HTERT RPE-1 (cell line): ENCODE results near the gene INPP4B.

Source experiments
- in situ Hi-C: fragments of 300-500 bp; cut with MboI; formaldehyde crosslinking; loops from 4 replicates; pipeline ENCODE4 v1.14.3; 2020; ENCODE audit warnings: low sequenced_read_pairs

Gene INPP4B

GRCh38 chr4:142741995-142742394 is 104.1 kb downstream of the INPP4B start:
- in situ Hi-C loops, result no loop called here

- in situ Hi-C loops, result no loop called here
Observed at GRCh38 chr4:142728233-142728632, 117.9 kb downstream of the INPP4B start.

- in situ Hi-C loops, result no loop called here
Observed at GRCh38 chr4:142727149-142727548, 119.0 kb downstream of the INPP4B start.

- in situ Hi-C loops, result no loop called here
Observed at GRCh38 chr4:142725886-142726285, 120.2 kb downstream of the INPP4B start.

GRCh38 chr4:142721187-142721586 is 124.9 kb downstream of the INPP4B start:
- in situ Hi-C loops, result no loop called here

- in situ Hi-C loops, result no loop called here
Observed at GRCh38 chr4:142719854-142720541, 126.1 kb downstream of the INPP4B start.

GRCh38 chr4:142718981-142719380 is 127.1 kb downstream of the INPP4B start:
- in situ Hi-C loops, result no loop called here

GRCh38 chr4:142715727-142716126 is 130.4 kb downstream of the INPP4B start:
- in situ Hi-C loops, result no loop called here

GRCh38 chr4:142713282-142714030 is 132.6 kb downstream of the INPP4B start:
- in situ Hi-C loops, result no loop called here

- in situ Hi-C loops, result no loop called here
Observed at GRCh38 chr4:142708231-142708630, 137.9 kb downstream of the INPP4B start.

GRCh38 chr4:142707401-142707800 is 138.7 kb downstream of the INPP4B start:
- in situ Hi-C loops, result no loop called here

GRCh38 chr4:142706381-142706780 is 139.7 kb downstream of the INPP4B start:
- in situ Hi-C loops, result no loop called here

- in situ Hi-C loops, result no loop called here
Observed at GRCh38 chr4:142705820-142706219, 140.3 kb downstream of the INPP4B start.

GRCh38 chr4:142703694-142704309 is 142.3 kb downstream of the INPP4B start:
- in situ Hi-C loops, result no loop called here

- in situ Hi-C loops, result no loop called here
Observed at GRCh38 chr4:142701017-142701416, 145.1 kb downstream of the INPP4B start.

- in situ Hi-C loops, result no loop called here
Observed at GRCh38 chr4:142700531-142700930, 145.6 kb downstream of the INPP4B start.

GRCh38 chr4:142698552-142698951 is 147.5 kb downstream of the INPP4B start:
- in situ Hi-C loops, result no loop called here

GRCh38 chr4:142697928-142698327 is 148.2 kb downstream of the INPP4B start:
- in situ Hi-C loops, result no loop called here

GRCh38 chr4:142697320-142697719 is 148.8 kb downstream of the INPP4B start:
- in situ Hi-C loops, result no loop called here

- in situ Hi-C loops, result no loop called here
Observed at GRCh38 chr4:142696334-142697122, 149.6 kb downstream of the INPP4B start.
